Astrocyte of the cerebellum (primary cell): ENCODE data around the gene CLOCK.

ENCODE experiments used
- DNase-seq: peaks from one replicate; pipeline ENCODE4 v3.0.0-alpha.2; 2011; ENCODE audit warnings: low read depth
- H3K4me3 ChIP-seq: 2 replicates; pipeline ENCODE4 v1.5.1; 2011; ENCODE audit warnings: mild to moderate bottlenecking, low read depth, low read length, moderate library complexity
- in situ Hi-C: cut with HindIII; loops from 2 replicates; pipeline ENCODE4 v1.10.0; 2017; ENCODE audit warnings: low sequenced_read_pairs
- TF ChIP-seq, protein P1 (sequence below): IDR thresholded peaks from 2 replicates; pipeline ENCODE4 v1.5.1; 2012; ENCODE audit warnings: low read length, low read depth, moderate library complexity, mild to moderate bottlenecking; ENCODE audit errors: missing control alignments

CLOCK gene

DNA sequence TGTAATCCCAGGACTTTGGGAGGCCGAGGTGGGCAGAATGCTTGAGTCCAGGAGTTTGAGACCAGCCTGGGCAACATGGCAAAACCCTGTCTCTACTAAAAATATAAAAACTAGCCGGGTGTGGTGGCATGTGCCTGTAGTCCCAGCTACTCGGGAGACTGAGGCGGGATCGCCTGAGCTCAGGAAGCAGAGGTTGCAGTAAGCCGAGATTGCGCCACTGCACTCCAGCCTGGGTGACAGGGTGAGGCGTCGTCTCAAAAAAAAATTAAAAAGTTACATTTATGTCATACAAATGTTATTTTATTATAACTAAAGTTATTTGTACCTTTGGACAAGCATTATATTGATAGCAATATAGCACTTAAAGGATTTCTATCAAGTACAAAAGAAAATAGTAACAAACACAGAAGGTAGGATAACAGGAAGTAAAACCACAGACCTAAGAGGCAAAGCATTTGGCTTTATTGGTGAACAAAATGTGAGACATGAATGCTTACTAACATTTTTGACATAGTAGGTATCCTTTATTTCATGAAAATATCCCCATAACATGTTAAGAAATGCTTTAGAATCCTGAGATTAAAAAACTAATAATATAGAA, 99.5 kb downstream of the CLOCK start:
- DNase-seq, result no peak
- TF ChIP-seq, protein P1, sequence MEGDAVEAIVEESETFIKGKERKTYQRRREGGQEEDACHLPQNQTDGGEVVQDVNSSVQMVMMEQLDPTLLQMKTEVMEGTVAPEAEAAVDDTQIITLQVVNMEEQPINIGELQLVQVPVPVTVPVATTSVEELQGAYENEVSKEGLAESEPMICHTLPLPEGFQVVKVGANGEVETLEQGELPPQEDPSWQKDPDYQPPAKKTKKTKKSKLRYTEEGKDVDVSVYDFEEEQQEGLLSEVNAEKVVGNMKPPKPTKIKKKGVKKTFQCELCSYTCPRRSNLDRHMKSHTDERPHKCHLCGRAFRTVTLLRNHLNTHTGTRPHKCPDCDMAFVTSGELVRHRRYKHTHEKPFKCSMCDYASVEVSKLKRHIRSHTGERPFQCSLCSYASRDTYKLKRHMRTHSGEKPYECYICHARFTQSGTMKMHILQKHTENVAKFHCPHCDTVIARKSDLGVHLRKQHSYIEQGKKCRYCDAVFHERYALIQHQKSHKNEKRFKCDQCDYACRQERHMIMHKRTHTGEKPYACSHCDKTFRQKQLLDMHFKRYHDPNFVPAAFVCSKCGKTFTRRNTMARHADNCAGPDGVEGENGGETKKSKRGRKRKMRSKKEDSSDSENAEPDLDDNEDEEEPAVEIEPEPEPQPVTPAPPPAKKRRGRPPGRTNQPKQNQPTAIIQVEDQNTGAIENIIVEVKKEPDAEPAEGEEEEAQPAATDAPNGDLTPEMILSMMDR, result no peak
- no peak overlapping the region for H3K4me3 ChIP-seq
- in situ Hi-C loops, result no loop called here

DNA sequence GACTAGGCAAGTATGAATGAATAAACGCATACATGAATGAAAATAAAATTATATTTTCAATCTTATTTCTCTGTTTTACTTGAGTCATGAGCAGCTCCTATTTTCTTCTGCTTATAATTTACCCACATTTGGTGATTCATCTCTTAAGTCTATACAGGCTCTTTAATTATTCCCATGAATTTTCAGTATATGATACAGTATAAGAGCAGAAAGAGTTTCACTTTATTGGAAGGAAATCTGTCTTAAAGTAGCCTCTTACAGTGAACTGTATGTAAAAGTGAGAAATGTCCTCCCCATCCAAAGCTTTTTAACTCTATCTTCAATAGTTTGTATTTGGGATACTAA, 100.2 kb downstream of the CLOCK start:
- DNase-seq, result no peak
- in situ Hi-C loops, result no loop called here
- H3K4me3 ChIP-seq, result no peak overlapping the region
- TF ChIP-seq, protein P1, result no peak

DNA sequence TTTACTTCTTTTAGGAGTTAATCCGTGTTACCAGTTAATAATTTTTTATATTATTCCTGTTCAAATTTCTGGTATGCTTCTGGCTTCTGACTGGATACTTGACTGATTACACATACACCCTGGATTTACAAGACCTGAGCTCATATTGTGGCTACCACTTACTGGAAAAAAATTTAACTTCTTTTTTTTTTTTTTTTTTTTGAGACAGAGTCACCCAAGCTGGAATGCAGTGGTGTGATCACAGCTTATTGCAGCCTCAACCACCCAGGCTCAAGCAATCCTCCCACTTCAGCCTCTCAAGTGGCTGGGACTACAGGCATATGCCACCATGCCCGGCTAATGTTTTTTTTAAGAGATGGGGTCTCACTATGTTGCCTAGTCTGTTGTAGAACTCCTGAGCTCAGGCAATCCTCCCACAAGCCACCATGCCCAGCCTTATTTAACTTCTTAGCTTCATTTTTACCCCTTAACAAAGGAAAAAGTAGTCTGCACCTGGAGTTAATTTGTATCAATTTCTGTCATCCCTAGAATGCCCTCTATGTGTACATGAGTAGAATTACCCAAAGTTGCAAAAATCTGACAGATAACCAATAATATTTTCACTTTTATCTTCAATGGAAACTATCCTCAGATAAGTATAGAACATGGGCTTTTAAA, 100.7 kb downstream of the CLOCK start:
- no peak overlapping the region for H3K4me3 ChIP-seq
- TF ChIP-seq, protein P1, result no peak
- DNase-seq, result peak; percentile 18
- in situ Hi-C loops, result no loop called here

DNA sequence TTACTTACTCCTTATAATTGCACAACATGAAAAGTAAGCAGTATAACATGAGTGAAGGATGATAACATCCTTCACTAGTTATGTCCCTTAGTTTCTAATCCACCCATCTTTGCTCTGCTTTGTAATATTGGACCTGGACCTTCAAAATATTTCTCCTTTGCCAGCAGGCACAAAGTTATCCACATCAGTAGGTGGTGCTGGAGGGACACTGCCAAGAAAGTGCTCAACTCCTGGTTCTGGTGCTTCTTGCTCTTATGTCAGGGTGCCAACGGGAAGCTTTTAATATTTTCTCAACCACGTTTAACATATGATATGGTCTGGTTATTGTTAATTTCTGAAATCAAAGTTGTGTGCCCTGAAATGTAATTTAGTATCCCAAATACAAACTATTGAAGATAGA, 101.9 kb downstream of the CLOCK start:
- no peak overlapping the region for H3K4me3 ChIP-seq
- in situ Hi-C loops, result no loop called here
- TF ChIP-seq, protein P1, result peak; percentile 45
- DNase-seq, result no peak

DNA sequence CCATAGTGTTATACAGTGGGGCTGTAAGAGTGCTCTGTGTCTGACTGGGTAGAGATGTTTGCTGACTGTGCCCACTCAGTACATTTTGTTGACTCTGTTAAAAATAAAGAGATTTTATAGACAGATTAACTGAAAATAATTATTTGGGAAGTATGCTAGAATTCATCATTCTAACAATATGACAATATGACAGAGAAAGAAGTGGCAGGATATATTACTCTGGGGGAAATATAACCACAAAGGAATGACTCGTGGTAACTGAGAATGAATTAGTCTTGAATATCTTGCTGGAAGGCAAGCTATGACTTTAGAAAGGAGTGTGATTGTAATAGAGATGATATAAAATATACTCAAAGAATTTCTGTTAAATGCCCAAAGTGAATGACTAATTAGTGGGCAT, 104.2 kb downstream of the CLOCK start:
- DNase-seq, result no peak
- no peak overlapping the region for H3K4me3 ChIP-seq
- TF ChIP-seq, protein P1, result no peak
- in situ Hi-C loops, result no loop called here

DNA sequence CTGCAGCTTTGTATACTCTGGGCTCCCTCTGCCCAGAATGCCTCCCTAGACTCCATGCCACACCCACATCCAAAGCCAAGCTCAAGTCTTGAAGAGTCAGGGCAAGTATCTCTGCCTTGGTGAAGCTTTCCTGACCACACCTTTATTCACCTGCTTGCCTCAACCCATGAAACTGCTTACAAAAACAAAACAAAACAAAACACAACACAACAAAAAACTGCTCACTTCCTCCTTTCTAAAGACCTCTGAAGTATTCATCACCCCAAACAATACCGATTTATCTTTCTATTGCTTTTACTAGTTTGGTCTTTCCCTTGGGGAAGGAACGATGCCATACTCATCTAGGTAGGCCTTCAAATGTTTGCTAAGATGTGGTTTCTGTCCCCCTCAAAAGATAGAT, 105.9 kb downstream of the CLOCK start:
- in situ Hi-C loops, result no loop called here
- no peak for DNase-seq
- TF ChIP-seq, protein P1, result no peak
- no peak overlapping the region for H3K4me3 ChIP-seq
